Psoas muscle (tissue), 8 donors: ENCODE data around the gene DAGLB. TPM values are rescaled to one million over a fixed set of nuclear protein-coding genes. Genes with fewer than 3 reads are reported as not detected.
A peak's percentile ranks its signal among the peaks of the same experiment; 100 is the strongest.
"Not testable (repeated sequence)": the region's sequence is repeated elsewhere in the genome, so short reads cannot be mapped to it uniquely, and the experiment has no call there.

ENCODE experiments used
- ATAC-seq, 4 donors: fragments of 200-7000 bp; cut with Tn5 transposase; one replicate each; pipeline ENCODE4 v1.9.1; 2020; ENCODE audit warnings: moderate library complexity in 3 of 4, mild to moderate bottlenecking in 2 of 4
- DNase-seq, 2 donors: peaks; one replicate each; pipeline ENCODE4 v3.0.0-alpha.2; 2020
- H3K27ac ChIP-seq: fragments of 200-600 bp; one replicate; pipeline ENCODE4 v1.8.0; 2022
- H3K27me3 ChIP-seq, 3 donors: fragments of 200-600 bp in 1 of 3; one replicate each; pipeline versions ENCODE4 v1.6.1 to v1.8.0; 2013 to 2022; ENCODE audit warnings: low read length in 2 of 3, mild to moderate bottlenecking in 2 of 3, moderate library complexity in 1 of 3; ENCODE audit not compliant: insufficient read depth in 3 of 3
- H3K36me3 ChIP-seq, 2 donors: fragments of 200-600 bp in 1 of 2; one replicate each; pipeline versions ENCODE4 v1.6.1 to v1.8.0; 2013 to 2022; ENCODE audit warnings: low read depth in 1 of 2, mild to moderate bottlenecking in 1 of 2, moderate library complexity in 1 of 2; ENCODE audit not compliant: insufficient read depth in 1 of 2
- H3K4me1 ChIP-seq: fragments of 200-600 bp; one replicate; pipeline ENCODE4 v1.8.0; 2022
- H3K4me3 ChIP-seq: fragments of 200-600 bp; one replicate; pipeline ENCODE4 v1.8.0; 2022; ENCODE audit warnings: mild to moderate bottlenecking
- H3K9me3 ChIP-seq: fragments of 200-600 bp; one replicate; pipeline ENCODE4 v1.8.0; 2022
- CTCF ChIP-seq: fragments of 200-600 bp; IDR thresholded peaks from one replicate; pipeline ENCODE4 v1.8.0; 2022; ENCODE audit warnings: antibody characterized with exemption
- WGBS, 3 donors: extraction: QIAGEN DNeasy Blood & Tissue Kit; methylation state at CpG; one replicate each; pipeline versions ENCODE4 v1.1.6 to v1.1.7; 2013; 5-methylcytosine and 5-hydroxymethylcytosine counted together
- intact Hi-C, 2 donors: fragments of 100-400 bp; cut with DNase I; formaldehyde crosslinking; loops; one replicate each; pipeline versions ENCODE4 v1.11.0 to v1.14.2; 2022
- polyA plus RNA-seq, 3 donors: library from polyadenylated mRNA; stranded (reverse); fragments of 200-250 nt; gene quantifications; one replicate each; pipeline ENCODE4 v1.2.3, GENCODE V29; 2013
- total RNA-seq, 4 donors: library from RNA; stranded (reverse); fragmentation: NEBNext Ultra II Directional in 2 of 4; extraction: Animal tissue kit (Norgen Biotek cat#: 25700) in 2 of 4; gene quantifications; one replicate each; pipeline versions ENCODE4 v1.2.1 to v1.2.4, GENCODE V29; 2021 to 2023
- donor health status: healthy with polysubstance abuse.
- donor health status: DM: no; HTN: no; CAD: no; lungs with moderate emphysema.
- donor health status: Bipolar disorder and iron deficiency.
- donor health status: healthy.
- donor health status: DM: yes; HTN: yes; CAD: no.
- donor health status: DM: no; HTN: no; CAD: no.
- donor health status: DM: no; HTN: no; CAD: no.
- donor health status: DM: yes; HTN: yes; CAD: no.

DAGLB gene
- total and polyA plus RNA-seq, 7 donors: 9.2 to 23.8 (median 12.1) TPM

DNA sequence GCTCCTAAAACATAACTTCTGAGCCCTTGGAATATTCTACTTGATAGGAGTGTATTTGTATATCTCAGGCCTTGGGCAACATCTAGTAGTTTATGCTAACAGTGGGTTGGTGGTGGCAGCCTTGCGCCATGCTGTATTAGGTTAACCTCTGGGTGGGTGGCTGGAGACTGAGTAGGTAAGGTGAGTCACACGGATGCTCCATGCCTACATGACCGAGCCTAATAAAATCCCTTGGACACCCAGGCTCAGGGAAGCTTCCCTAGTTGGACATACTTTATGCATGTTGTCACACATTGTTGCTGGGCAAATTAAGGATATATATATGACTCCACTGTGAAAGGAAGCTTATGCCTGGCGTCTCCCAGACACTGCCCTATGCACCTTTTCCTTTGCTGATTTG, 6.0 kb upstream of the DAGLB start:
- Histone ChIP-seq H3K27ac (no peak overlapping the region), H3K27me3 (no peaks in the 10 kb centered on the region), H3K4me3 (no peak overlapping the region), H3K36me3 (no peaks in the 10 kb centered on the region), H3K9me3 (no peaks in the 10 kb centered on the region), H3K4me1 (no peaks in the 10 kb centered on the region)
- TF ChIP-seq CTCF: no peak
- 66 to 80% (median 70%) methylated on average over 4 of the region's 4 CpGs for WGBS, 3 donors
- no peak for DNase-seq
- ATAC-seq: peak in 2 of 4 donors; percentile 12 to 27
- intact Hi-C loops: no loop called here

DNA sequence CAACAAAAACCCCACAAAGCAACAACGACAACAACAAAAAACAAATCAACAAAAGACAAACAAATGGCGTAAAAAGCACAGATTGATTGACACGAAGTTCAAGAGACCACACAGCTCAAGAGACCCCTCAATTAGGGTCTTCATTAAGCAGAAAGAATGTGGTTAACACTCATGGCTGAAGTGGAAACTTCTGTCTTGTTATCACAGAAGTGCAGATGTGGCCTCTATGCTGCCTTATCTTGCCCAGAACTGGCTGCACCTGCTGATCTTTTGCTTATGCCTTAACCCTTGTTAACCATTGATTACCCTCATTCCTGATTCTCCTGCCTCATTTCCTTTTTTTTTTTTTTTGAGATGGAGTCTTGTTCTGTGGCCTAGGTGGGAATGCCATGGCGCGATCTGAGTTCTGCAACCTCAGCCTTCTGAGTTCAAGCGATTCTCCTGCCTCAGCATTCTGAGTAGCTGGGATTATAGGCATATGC, 3.5 kb upstream of the DAGLB start:
- no peak for TF ChIP-seq CTCF
- ATAC-seq (no peak), DNase-seq (no peak)
- Histone ChIP-seq H3K36me3 (no peaks in the 10 kb centered on the region), H3K4me1 (peaks cover 8% of the 10 kb centered on the region), H3K27me3 (no peaks in the 10 kb centered on the region), H3K27ac (no peak overlapping the region), H3K4me3 (no peak overlapping the region), H3K9me3 (no peaks in the 10 kb centered on the region)
- intact Hi-C loops: no loop called here
- 82 to 92% (median 91%) methylated on average over 6 of the region's 6 CpGs for WGBS, 3 donors

DNA sequence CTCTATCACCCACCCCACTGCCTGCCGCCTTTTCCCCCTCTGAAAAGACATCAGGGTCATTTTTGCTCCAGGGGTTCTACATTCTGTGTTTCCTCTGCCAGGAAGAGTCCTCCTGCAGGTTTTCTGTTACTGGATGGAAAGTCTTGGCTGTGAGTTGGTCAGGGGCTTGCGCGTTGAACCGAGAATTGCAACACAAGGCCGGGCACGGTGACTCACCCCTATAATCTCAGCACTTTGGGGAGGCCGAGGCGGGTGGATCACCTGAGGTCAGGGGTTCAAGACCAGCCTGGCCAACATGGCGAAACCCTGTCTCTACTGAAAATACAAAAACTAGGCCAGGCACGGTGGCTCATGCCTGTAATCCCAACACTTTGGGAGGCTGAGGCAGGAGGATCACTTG, 2.8 kb upstream of the DAGLB start:
- ATAC-seq, H3K36me3 ChIP-seq, H3K4me3 ChIP-seq, DNase-seq, intact Hi-C loops, H3K9me3 ChIP-seq, H3K27me3 ChIP-seq, H3K27ac ChIP-seq: not testable (repeated sequence)
- WGBS, 3 donors: 87 to 92% (median 91%) methylated on average over 7 to 9 of the region's 10 CpGs
- H3K4me1 ChIP-seq: peaks cover 13% of the 10 kb centered on the region

GRCh38 chr7:6449884-6450283, 2.1 kb upstream of the DAGLB start:
- intact Hi-C loops, ATAC-seq, H3K4me3 ChIP-seq, H3K9me3 ChIP-seq, H3K27ac ChIP-seq, H3K27me3 ChIP-seq, DNase-seq: not testable (repeated sequence)
- WGBS, 3 donors: 84 to 86% (median 86%) methylated on average over 7 to 11 of the region's 11 CpGs
- peaks cover 0 to 11% of the 10 kb centered on the region in 2 donors for H3K36me3 ChIP-seq
- peaks cover 20% of the 10 kb centered on the region for H3K4me1 ChIP-seq

GRCh38 chr7:6448943-6449543, 1.3 kb upstream of the DAGLB start:
- ATAC-seq: no peak
- DNase-seq: no peak
- Histone ChIP-seq H3K4me1 (peaks cover 28% of the 10 kb centered on the region), H3K36me3 (peaks cover 0 to 19% of the 10 kb centered on the region in 2 donors), H3K4me3 (no peak overlapping the region), H3K9me3 (no peaks in the 10 kb centered on the region), H3K27me3 (no peaks in the 10 kb centered on the region), H3K27ac (peak overlapping the region; percentile 91)
- no peak for TF ChIP-seq CTCF
- WGBS, 3 donors: 83 to 87% (median 86%) methylated on average over 16 of the region's 16 CpGs
- intact Hi-C loops: no loop called here
